ENCODE data around the gene RNF135. TPM values are rescaled to one million over a fixed set of nuclear protein-coding genes. Genes with fewer than 3 reads are reported as not detected.
A peak's percentile ranks its signal among the peaks of the same experiment; 100 is the strongest.

RNF135 gene
- total RNA-seq, 1 experiment from 2014 or later = 0.64 TPM

DNA sequence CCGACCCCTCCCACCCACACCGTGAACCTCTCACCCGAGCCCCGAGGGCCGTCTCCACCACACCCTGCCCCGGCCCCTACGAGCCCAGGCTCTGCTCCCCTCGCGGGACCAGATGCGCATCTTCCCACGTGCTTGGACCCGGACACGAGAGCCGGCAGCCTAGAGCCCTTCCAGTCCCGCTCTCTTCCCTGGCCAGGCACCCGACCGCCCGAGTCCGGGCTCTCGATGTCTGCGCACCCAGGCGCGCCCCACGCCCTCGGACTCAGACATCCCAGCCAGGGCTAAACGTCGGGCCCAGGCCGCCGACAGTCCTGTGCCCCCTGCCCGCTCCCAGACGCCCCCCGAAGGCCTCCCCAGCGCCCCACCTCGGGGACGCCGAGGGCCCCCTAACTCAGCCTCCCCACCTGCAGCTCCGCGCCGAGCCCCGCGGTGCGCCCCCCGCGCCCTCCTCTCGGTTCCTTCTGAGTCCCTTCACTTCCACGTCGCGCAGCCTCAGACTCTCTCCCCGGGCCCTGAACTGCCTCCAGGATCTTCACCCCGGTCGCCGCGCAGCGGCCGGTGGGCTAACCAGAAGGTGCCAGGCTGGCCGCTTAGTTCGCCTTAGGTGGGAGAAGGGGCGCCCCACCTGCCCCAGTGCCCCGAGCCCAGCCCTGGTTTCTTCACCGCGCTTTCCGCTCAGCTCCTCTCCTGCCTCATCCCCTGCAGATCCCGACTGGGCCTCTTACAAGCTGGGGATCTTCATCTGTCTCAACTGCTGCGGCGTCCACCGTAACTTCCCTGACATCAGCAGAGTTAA lies 48.4 kb upstream of the RNF135 start:
- peaks cover 6% of the 10 kb centered on the region for H3K36me3 Mint-ChIP-seq (ENCODE audit: insufficient read depth, unreplicated experiment)
- H3K4me1 Mint-ChIP-seq (ENCODE audit: low read depth, unreplicated experiment) = peaks cover 18% of the 10 kb centered on the region
- no peaks in the 10 kb centered on the region for H3K9me3 ChIP-seq
- BruUV-seq (replicated peaks) = no TSS peak
- peak in 1 of 2 experiments; percentile 19 for DNase-seq
- peak overlapping the region; percentile 71 for H3K27ac Mint-ChIP-seq (ENCODE audit: unreplicated experiment)
- ChIA-PET POLR2A (interaction anchor here (0.5 to 0.6 kb wide), 3 partner anchors 46 to 808 kb away, joined by 3 to 7 read pairs (median 4); partner anchors contain the start of gene CRLF3), CTCF (interaction anchor here (0.6 kb wide), 1 partner anchor 173 kb away, joined by 4 read pairs; no protein-coding TSS in a partner anchor)
- peaks cover 16% of the 10 kb centered on the region for H3K27me3 Mint-ChIP-seq (ENCODE audit: insufficient read depth, unreplicated experiment)
- intact Hi-C loops (cut with micrococcal nuclease; ENCODE audit: unreplicated experiment) = loop anchor here (10.0 kb wide), 1 partner anchor 82 kb away; no protein-coding TSS in a partner anchor
- peak overlapping the region; percentile 83 for H3K4me3 Mint-ChIP-seq (ENCODE audit: unreplicated experiment)
- TF ChIP-seq, protein P1, sequence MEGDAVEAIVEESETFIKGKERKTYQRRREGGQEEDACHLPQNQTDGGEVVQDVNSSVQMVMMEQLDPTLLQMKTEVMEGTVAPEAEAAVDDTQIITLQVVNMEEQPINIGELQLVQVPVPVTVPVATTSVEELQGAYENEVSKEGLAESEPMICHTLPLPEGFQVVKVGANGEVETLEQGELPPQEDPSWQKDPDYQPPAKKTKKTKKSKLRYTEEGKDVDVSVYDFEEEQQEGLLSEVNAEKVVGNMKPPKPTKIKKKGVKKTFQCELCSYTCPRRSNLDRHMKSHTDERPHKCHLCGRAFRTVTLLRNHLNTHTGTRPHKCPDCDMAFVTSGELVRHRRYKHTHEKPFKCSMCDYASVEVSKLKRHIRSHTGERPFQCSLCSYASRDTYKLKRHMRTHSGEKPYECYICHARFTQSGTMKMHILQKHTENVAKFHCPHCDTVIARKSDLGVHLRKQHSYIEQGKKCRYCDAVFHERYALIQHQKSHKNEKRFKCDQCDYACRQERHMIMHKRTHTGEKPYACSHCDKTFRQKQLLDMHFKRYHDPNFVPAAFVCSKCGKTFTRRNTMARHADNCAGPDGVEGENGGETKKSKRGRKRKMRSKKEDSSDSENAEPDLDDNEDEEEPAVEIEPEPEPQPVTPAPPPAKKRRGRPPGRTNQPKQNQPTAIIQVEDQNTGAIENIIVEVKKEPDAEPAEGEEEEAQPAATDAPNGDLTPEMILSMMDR (IDR thresholded peaks at IDR 0.05; ENCODE audit: insufficient read depth in 1 of 2, low read depth in 1 of 2, low read length in 1 of 2, severe bottlenecking in 1 of 2, unreplicated experiment in 1 of 2) = no peak
- H3K36me3 ChIP-seq (ENCODE audit: control insufficient read depth, insufficient read depth, low read length) = no peaks in the 10 kb centered on the region
- H3K9me3 Mint-ChIP-seq (ENCODE audit: unreplicated experiment) = no peaks in the 10 kb centered on the region
- H3K27me3 ChIP-seq (replicated peaks; ENCODE audit: control insufficient read depth, insufficient read depth, low read length) = no peaks in the 10 kb centered on the region; the same call in none of the 2 replicates
- H3K4me1 ChIP-seq = no peaks in the 10 kb centered on the region
- H3K4me3 ChIP-seq (ENCODE audit: low read depth, low read length) = peak overlapping the region; percentile 42

DNA sequence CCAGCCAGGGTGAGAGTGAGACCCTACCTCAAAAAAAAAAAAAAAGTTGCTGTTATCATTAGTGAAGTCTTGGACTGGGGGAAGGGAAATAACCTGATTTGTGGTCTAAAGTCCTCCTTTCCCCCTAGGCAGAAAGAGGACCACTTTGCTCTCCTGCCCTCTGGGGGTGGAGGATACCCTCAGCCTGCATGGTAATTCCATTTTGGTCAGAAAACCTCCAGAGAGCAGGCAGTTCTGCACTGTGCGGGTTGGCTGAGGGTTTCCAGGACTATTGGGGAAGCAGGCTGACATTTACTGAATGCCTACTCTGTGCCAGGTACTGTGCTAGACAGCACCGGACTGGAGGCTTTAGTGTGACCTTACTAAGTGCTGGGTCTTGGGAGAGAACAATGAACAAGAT lies 46.5 kb upstream of the RNF135 start:
- Histone ChIP-seq H3K4me1 (no peaks in the 10 kb centered on the region), H3K36me3 (ENCODE audit: control insufficient read depth, insufficient read depth, low read length) (no peaks in the 10 kb centered on the region), H3K27me3 (replicated peaks; ENCODE audit: control insufficient read depth, insufficient read depth, low read length) (no peaks in the 10 kb centered on the region; the same call in 1 of the 2 replicates), H3K4me3 (ENCODE audit: low read depth, low read length) (no peak overlapping the region), H3K9me3 (no peaks in the 10 kb centered on the region)
- BruUV-seq (replicated peaks) = no TSS peak
- Mint-ChIP-seq H3K27ac (ENCODE audit: unreplicated experiment) (no peak overlapping the region), H3K27me3 (ENCODE audit: insufficient read depth, unreplicated experiment) (peaks cover 13% of the 10 kb centered on the region), H3K4me1 (ENCODE audit: low read depth, unreplicated experiment) (peaks cover 18% of the 10 kb centered on the region), H3K4me3 (ENCODE audit: unreplicated experiment) (no peak overlapping the region), H3K9me3 (ENCODE audit: unreplicated experiment) (no peaks in the 10 kb centered on the region), H3K36me3 (ENCODE audit: insufficient read depth, unreplicated experiment) (peaks cover 6% of the 10 kb centered on the region)
- peak in 1 of 2 experiments; percentile 9 for DNase-seq
- CTCF ChIA-PET = interaction anchor here (0.7 kb wide), 1 partner anchor 24 kb away, joined by 3 read pairs; no protein-coding TSS in a partner anchor
- POLR2A ChIA-PET = no interaction called here
- TF ChIP-seq, protein P1 (IDR thresholded peaks at IDR 0.05; ENCODE audit: insufficient read depth in 1 of 2, low read depth in 1 of 2, low read length in 1 of 2, severe bottlenecking in 1 of 2, unreplicated experiment in 1 of 2) = no peak
- intact Hi-C loops (cut with micrococcal nuclease; ENCODE audit: unreplicated experiment) = loop anchor here (10.0 kb wide), 1 partner anchor 80 kb away; no protein-coding TSS in a partner anchor

DNA sequence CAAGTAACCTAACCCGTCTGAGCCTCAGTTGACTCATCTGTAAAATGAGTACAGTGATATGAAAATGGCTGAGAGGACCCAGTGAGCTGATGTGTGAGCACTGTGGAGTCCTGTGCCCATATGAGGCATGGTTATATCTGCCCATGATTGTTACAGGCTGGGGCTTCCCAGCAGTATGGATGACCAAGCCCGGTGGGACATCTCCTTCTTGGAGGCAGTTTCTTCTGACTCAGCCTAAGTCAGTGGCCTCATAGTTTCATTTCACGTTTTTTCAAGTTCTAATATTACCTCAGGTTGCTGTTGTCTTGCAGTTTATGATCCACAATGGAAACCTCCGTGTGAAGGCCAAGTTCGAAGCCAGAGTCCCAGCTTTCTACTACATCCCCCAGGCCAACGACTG lies 44.3 kb upstream of the RNF135 start:
- CTCF ChIA-PET = no interaction called here
- H3K36me3 Mint-ChIP-seq (ENCODE audit: insufficient read depth, unreplicated experiment) = peaks cover 6% of the 10 kb centered on the region
- Histone ChIP-seq H3K4me1 (no peaks in the 10 kb centered on the region), H3K27me3 (replicated peaks; ENCODE audit: control insufficient read depth, insufficient read depth, low read length) (no peaks in the 10 kb centered on the region; the same call in 1 of the 2 replicates), H3K36me3 (ENCODE audit: control insufficient read depth, insufficient read depth, low read length) (no peaks in the 10 kb centered on the region), H3K9me3 (no peaks in the 10 kb centered on the region), H3K4me3 (ENCODE audit: low read depth, low read length) (no peak overlapping the region)
- H3K9me3 Mint-ChIP-seq (ENCODE audit: unreplicated experiment) = no peaks in the 10 kb centered on the region
- TF ChIP-seq, protein P1 (IDR thresholded peaks at IDR 0.05; ENCODE audit: insufficient read depth in 1 of 2, low read depth in 1 of 2, low read length in 1 of 2, severe bottlenecking in 1 of 2, unreplicated experiment in 1 of 2) = no peak
- no peak for DNase-seq
- no peak overlapping the region for H3K27ac Mint-ChIP-seq (ENCODE audit: unreplicated experiment)
- H3K4me3 Mint-ChIP-seq (ENCODE audit: unreplicated experiment) = no peak overlapping the region
- H3K27me3 Mint-ChIP-seq (ENCODE audit: insufficient read depth, unreplicated experiment) = peaks cover 8% of the 10 kb centered on the region
- intact Hi-C loops (cut with micrococcal nuclease; ENCODE audit: unreplicated experiment) = loop anchor here (10.0 kb wide), 1 partner anchor 78 kb away; no protein-coding TSS in a partner anchor
- BruUV-seq (replicated peaks) = no TSS peak
- POLR2A ChIA-PET = no interaction called here
- H3K4me1 Mint-ChIP-seq (ENCODE audit: low read depth, unreplicated experiment) = peaks cover 8% of the 10 kb centered on the region

Measured in Caco-2 (cell line).